A549 treated with Mapracorat at 1 μM for 4 hours (cell line): Measurements from ENCODE around the gene RPGRIP1L. TPM values are rescaled to one million over a fixed set of nuclear protein-coding genes. Genes with fewer than 3 reads are reported as not detected.

Experiments
- total RNA-seq: library from RNA; stranded (reverse); fragments of 200-300 nt; extraction: Qiagen RNA extraction; gene quantifications from 5 replicates; pipeline ENCODE4 v1.2.3, GENCODE V29; 2022

The RPGRIP1L gene
- 10.1 to 11.6 TPM (median 10.5 TPM) in 5 replicates for total RNA-seq

GRCh38 chr16:53703590-53704444 is at the start of gene RPGRIP1L, which contains the start of gene FTO:
Gene RPGRIP1L, minus strand, starts transcription at chr16:53703859. Its CDS starts 3,136 bp downstream, at chr16:53700723.
Gene FTO, plus strand, starts transcription at chr16:53704156.

Other genes with a start within 250 kb of the RPGRIP1L start
- gene AKTIP, start 200.7 kb downstream of the RPGRIP1L start, total RNA-seq = 23.8 to 27.2 TPM (median 25.4 TPM) in 5 replicates
- gene FTO, start 297 bp upstream of the RPGRIP1L start, total RNA-seq = 22.7 to 39.4 TPM (median 28.9 TPM) in 5 replicates